HG03575 (cell line): Measurements from ENCODE around the gene LILRA1.
"Not testable (repeated sequence)": the region's sequence is repeated elsewhere in the genome, so short reads cannot be mapped to it uniquely, and the experiment has no call there.

Experiments
- ATAC-seq: cut with Tn5 transposase; IDR thresholded peaks from one replicate; pipeline ENCODE4 v1.9.1; 2021; ENCODE audit not compliant: unreplicated experiment, insufficient number of reproducible peaks, low FRiP score; ENCODE audit errors: extremely low read depth

Gene LILRA1

GRCh38 chr19:54574527-54575056 is 18.8 kb upstream of the LILRA1 start:
- ATAC-seq: no peak

GRCh38 chr19:54575205-54575604 is 18.2 kb upstream of the LILRA1 start:
- not testable (repeated sequence) for ATAC-seq

GRCh38 chr19:54576411-54576976 is 16.9 kb upstream of the LILRA1 start:
- ATAC-seq: no peak

- no peak for ATAC-seq
Measured at GRCh38 chr19:54577334-54577733, 16.1 kb upstream of the LILRA1 start.

GRCh38 chr19:54578268-54578667 is 15.2 kb upstream of the LILRA1 start:
- ATAC-seq: not testable (repeated sequence)

- ATAC-seq: no peak
Measured at GRCh38 chr19:54586397-54586796, 7.0 kb upstream of the LILRA1 start.

GRCh38 chr19:54587026-54587425 is 6.4 kb upstream of the LILRA1 start:
- ATAC-seq: no peak

GRCh38 chr19:54593931-54594626 is 647 bp downstream of the LILRA1 start:
- ATAC-seq: not testable (repeated sequence)

- no peak for ATAC-seq
Measured at GRCh38 chr19:54594737-54595136, 1.3 kb downstream of the LILRA1 start.

GRCh38 chr19:54595680-54596436 is 2.4 kb downstream of the LILRA1 start:
- ATAC-seq: not testable (repeated sequence)

GRCh38 chr19:54600212-54600611 is 6.8 kb downstream of the LILRA1 start:
- no peak for ATAC-seq

GRCh38 chr19:54606230-54606629 is 12.8 kb downstream of the LILRA1 start:
- ATAC-seq: no peak

GRCh38 chr19:54606891-54607784 is 13.7 kb downstream of the LILRA1 start:
- ATAC-seq: no peak

GRCh38 chr19:54607785-54608150 is 14.3 kb downstream of the LILRA1 start:
- ATAC-seq: no peak

GRCh38 chr19:54608205-54608604 is 14.8 kb downstream of the LILRA1 start:
- ATAC-seq: no peak

- ATAC-seq: no peak
Measured at GRCh38 chr19:54608792-54609191, 15.4 kb downstream of the LILRA1 start.

GRCh38 chr19:54609356-54609791 is 15.9 kb downstream of the LILRA1 start:
- no peak for ATAC-seq

- no peak for ATAC-seq
Measured at GRCh38 chr19:54612428-54612827, 19.0 kb downstream of the LILRA1 start.

- ATAC-seq: no peak
Measured at GRCh38 chr19:54614726-54615125, 21.3 kb downstream of the LILRA1 start.
